ENCODE results near the gene NUP54.

NUP54 gene

GRCh38 chr4:76148142-76148865 lies at the start of gene NUP54:
NUP54 (minus strand) TSS chr4:76148397; CDS start chr4:76148374, 23 bp downstream.
- peak; percentile 75 for DNase-seq

GRCh38 chr4:76197031-76197743 lies 49.0 kb upstream of the NUP54 start:
- DNase-seq, result no peak

- no peak for DNase-seq
Measured at GRCh38 chr4:76196376-76196775, 48.2 kb upstream of the NUP54 start.

- no peak for DNase-seq
Measured at GRCh38 chr4:76195326-76195725, 47.1 kb upstream of the NUP54 start.

- no peak for DNase-seq
Measured at GRCh38 chr4:76194325-76194724, 46.1 kb upstream of the NUP54 start.

GRCh38 chr4:76192236-76192635 lies 44.0 kb upstream of the NUP54 start:
- no peak for DNase-seq

- no peak for DNase-seq
Measured at GRCh38 chr4:76188557-76188956, 40.4 kb upstream of the NUP54 start.

- no peak for DNase-seq
Measured at GRCh38 chr4:76188149-76188548, 40.0 kb upstream of the NUP54 start.

- DNase-seq, result no peak
Measured at GRCh38 chr4:76187152-76187551, 39.0 kb upstream of the NUP54 start.

- DNase-seq, result no peak
Measured at GRCh38 chr4:76182463-76182862, 34.3 kb upstream of the NUP54 start.

- DNase-seq, result peak; percentile 41
Measured at GRCh38 chr4:76179398-76180318, 31.5 kb upstream of the NUP54 start.

GRCh38 chr4:76178296-76178695 lies 30.1 kb upstream of the NUP54 start:
- no peak for DNase-seq

GRCh38 chr4:76177709-76178108 lies 29.5 kb upstream of the NUP54 start:
- no peak for DNase-seq

GRCh38 chr4:76175336-76175735 lies 27.1 kb upstream of the NUP54 start:
- no peak for DNase-seq

- DNase-seq, result no peak
Measured at GRCh38 chr4:76174216-76174615, 26.0 kb upstream of the NUP54 start.

- no peak for DNase-seq
Measured at GRCh38 chr4:76168688-76169087, 20.5 kb upstream of the NUP54 start.

GRCh38 chr4:76166480-76166879 lies 18.3 kb upstream of the NUP54 start:
- DNase-seq, result no peak

- no peak for DNase-seq
Measured at GRCh38 chr4:76160355-76160754, 12.2 kb upstream of the NUP54 start.

- no peak for DNase-seq
Measured at GRCh38 chr4:76156635-76157034, 8.4 kb upstream of the NUP54 start.

GRCh38 chr4:76155979-76156378 lies 7.8 kb upstream of the NUP54 start:
- DNase-seq, result no peak

- no peak for DNase-seq
Measured at GRCh38 chr4:76153356-76153755, 5.2 kb upstream of the NUP54 start.

GRCh38 chr4:76147454-76148141 lies 599 bp downstream of the NUP54 start:
- DNase-seq, result no peak

- DNase-seq, result no peak
Measured at GRCh38 chr4:76144546-76144945, 3.7 kb downstream of the NUP54 start.

All from NCI-H1417 treated with DMSO at 0.1 percent for 48 hours (cell line).